Stimulated activated CD8-positive, alpha-beta memory T cell treated with anti-CD3 and anti-CD28 coated beads, Interleukin-2, amount 100 ng/mL, for 1 hour (primary cell): Measurements from ENCODE around the gene HEATR3.

ENCODE experiments used
- DNase-seq, 2 donors: peaks; one replicate each; pipeline ENCODE4 v3.0.0-alpha.2; 2020; ENCODE audit warnings: low read depth in 2 of 2

HEATR3 gene, protein sequence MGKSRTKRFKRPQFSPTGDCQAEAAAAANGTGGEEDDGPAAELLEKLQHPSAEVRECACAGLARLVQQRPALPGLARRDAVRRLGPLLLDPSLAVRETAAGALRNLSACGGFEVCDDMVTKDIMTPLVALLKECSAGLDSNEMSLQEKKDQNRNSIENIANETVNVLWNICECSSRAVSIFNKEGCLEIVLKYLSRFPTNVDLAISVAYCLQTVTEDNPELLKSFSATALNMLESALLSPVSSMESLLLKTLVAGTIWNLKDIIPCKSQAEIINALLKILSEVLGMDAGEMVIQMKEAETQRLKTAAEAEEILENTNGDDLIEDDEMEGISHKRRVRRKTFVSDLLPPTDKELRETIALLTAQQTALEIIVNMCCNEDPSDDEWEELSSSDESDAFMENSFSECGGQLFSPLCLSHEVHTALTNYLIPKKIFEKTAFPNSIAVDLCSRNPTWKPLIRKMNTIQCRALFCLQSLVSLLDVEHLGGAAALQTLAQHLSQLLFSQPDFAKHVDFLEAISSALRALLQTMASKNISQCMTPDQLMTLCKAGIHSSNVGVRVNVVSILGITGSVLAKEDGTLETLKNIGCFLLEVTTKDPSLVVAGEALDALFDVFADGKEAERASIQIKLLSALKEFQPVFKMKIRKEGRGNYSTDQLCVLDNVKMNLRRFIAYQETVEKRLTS

DNA sequence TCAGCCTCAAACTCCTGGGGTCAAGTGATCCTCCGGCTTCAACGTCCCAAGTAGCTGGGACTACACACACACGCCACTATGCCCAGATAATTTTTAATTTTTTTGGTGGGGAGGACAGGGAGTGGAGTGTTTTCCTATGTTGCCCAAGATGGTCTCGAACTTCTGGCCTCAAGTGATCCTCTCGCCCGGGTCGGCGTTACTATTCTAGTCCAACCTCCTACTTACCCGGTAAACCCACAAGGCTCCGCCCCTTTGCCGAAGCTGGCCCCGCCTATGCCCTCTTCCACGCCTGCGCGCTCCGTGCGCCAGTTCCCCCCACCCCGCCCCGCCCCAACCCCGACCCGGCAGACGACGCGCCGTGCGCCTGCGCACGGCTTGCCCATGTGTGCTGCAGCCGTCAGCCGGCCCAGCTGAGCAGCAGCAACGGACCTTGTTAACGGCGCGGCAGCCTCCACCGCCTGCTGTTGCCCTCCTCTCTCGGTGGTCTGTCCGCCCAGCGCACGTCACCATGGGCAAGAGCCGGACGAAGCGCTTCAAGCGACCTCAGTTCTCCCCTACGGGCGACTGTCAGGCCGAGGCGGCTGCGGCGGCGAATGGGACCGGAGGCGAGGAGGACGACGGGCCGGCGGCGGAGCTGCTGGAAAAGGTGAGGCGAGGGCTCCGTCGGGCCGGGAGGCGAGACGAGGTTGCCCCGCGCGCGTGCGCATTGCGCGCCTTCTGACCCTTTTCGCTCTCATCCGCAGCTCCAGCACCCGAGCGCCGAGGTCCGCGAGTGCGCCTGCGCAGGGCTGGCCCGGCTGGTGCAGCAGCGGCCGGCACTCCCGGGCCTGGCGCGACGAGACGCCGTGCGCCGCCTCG lies at the start of gene HEATR3:
Gene HEATR3 (plus strand): TSS at position 347 of the 858 bp plus-strand sequence. CDS start 162 bp downstream, at position 509.
- DNase-seq: peak; percentile 92 to 93

DNA sequence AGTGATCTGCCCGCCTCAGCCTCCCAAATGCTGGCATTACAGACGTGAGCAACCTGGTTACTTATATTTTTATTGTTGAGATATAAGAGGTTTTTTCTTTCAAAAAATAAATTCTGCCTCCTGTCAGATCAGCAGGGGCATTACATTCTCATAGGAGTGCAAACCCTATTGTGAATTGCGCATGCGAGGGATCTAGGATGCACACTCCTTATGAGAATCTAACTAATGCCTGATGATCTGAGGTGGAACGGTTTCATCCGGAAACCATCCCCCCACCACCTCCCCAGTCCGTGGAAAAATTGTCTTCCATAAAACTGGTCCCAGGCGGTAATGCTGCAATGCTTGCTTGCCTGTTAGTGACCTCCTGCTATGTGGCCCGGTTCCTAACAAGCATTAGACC lies 48.2 kb upstream of the HEATR3 start:
- no peak for DNase-seq

DNA sequence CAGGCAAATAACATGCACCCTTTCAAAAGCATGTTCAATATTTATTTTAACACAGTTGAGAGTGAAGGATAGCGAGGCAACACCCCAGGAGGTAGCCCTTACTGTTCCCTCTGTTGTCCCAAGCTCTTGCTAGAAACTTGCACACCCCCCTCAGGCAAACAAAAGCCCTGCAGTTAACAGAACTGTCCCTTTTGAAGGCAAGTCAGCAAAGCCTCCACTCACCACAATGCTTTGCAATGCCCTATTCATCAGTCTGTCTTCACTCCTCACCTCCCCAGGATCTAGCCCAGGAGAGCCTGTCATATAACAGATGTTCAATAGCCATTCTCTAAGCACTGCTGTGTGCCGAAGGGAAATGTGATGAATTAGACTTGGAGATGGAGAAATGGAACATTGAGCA lies 44.2 kb upstream of the HEATR3 start:
- DNase-seq: no peak

DNA sequence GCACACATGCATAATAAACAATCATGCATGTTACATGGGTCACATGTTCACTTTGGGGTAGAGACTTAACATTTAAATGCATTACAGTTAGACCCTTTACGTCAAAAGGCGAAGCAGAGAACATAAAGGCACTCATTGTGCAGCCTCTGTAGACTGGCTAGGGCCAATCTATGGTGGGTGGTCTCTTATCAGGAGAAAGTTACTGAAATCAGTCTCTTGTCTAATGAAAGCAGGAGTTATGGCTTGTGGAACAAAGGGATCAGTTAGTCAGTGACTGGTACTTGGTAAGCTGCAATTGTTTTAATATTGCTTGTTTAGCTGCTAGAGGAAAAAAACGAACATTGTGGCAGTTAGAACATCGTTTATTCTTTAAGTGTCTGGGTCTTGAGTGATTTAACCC lies 42.1 kb upstream of the HEATR3 start:
- no peak for DNase-seq

DNA sequence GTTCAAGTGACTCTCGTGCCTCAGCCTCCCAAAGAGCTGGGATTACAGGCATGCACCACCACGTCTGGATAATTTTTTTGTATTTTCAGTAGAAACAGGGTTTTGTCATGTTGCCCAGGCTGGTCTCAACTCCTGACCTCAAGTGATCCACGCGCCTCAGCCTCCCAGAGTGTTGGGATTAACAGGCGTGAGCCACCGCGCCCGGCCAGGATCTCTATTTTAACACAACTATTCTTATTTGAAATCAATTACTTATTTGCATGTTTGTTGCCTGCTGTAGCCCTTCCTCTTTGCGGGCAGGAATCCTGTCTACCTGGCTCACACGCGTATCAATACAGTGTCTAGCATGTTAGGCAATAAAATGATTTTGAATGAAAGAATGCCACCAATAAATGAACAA lies 41.6 kb upstream of the HEATR3 start:
- DNase-seq: no peak

DNA sequence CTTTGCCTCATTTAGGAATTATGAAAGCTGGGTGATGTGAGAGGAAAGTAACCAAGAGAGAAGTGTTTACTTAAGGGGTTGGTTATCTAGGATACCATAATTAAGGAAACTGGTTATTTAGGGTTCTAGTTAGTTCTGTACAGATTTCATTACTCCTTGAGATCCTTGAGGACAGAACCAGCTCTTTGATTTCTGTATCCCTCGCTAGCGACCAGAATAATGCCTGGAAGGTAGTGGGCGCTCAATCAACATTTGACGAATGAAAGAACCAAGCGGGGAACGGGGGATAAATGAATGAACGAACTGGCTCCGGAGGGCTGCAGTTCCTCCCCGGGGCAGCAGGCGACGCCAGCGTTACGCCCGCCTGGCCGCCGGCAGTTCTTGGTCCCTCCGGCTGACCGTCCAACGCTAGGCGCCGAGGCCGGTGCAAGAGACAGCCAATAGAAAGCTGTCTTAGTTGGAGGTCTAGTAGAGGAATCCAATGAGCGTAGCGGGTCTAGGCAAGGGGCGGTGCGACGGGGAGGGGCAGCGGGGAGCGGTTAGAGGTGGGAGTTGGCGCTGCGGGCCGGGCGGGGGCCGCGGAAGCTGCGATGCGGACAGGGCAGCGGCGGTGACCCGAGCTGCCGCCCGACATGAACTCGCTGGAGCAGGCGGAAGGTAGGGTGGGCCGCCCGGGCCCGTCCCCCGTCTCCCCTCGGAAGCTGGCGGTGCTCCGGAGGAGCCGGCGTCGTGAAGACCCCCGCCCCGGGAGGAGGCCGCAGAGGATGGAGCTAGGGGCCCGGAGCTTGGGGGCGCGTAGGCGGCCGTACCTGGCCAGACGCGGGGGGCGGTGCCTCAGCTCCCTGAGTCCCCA lies 40.9 kb upstream of the HEATR3 start, which contains the start of gene CNEP1R1:
Gene CNEP1R1 (plus strand): TSS at position 542 of the 853 bp plus-strand sequence. CDS start 91 bp downstream, at position 633.
- peak; percentile 83 to 86 for DNase-seq

DNA sequence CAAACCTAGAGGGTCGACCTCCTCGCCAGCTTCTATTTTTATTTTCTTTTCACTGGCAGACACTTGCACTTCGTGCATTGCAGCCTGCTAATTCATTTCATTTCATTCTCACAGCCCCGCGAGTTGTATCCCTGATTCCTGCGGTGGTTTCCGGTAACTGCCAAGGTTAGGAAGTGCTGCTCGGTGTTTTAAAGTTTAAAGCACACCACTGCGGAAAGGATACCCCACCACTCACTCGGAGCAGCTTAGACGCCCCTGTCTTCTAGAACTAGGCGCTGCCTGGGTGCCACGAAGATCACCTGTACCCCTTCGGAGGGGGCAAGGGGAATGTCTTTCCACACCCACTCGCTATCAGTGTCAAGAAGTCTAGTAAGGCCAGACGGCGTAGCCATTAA lies 40.2 kb upstream of the HEATR3 start:
- DNase-seq: peak; percentile 3 to 5

DNA sequence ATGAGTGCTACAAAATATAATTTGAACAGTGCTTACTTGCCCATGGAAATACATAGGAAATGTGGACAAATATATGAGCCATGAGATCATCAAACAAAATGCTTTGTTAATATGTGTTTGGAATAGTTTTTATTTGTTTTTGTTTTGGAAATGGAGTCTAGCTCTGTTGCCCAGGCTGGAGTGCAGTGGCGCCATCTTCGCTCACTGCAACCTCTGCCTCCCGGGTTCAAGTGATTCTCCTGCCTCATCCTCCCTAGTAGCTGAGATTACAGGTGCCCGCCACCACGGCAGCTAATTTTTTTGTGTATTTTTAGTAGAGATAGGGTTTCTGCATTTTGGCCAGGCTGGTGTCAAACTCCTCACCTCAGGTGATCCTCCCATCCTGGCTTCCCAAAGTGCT lies 37.9 kb upstream of the HEATR3 start:
- no peak for DNase-seq

DNA sequence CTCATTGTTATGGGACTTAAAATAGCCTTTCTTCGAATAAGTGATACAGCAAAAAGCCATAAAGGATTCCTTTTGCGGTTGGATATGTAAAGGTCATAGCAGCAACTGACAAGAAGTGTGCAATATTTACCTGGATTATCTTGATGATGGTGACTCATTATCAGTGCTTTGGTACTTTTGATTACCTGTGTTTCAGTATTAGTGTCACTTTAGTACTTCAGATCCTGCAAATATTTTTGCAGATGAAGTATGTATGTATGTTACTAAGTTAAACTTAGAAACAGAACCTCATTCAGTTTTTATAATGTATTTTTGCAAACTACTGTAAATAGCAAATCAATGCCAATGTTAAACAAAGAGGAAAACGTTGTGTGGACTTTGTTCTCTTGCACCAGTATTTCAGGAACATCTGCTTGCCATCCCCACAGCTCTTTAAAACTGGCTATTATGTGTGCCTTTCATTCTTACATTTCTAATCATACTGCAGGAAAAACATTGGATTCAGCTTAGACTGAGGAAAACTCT lies 30.2 kb upstream of the HEATR3 start:
- no peak for DNase-seq

DNA sequence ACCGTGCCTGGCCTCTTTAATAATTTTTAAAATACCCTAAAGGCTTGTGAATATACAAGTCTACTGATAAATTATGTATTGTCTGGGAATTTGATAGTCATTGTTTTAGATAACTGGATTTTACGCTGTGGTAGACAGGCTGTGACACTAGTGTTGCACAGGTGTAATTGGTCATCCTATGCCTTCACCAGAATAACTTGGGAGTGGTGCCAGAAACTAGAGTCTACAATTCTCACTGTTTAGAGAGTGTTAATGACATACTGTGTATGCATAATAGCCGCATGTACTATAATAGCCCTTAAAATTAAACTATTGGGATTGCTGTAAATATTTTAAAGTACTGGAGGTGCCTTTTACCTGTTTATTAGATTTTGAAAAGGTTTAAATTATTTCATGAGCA lies 29.3 kb upstream of the HEATR3 start:
- no peak for DNase-seq

DNA sequence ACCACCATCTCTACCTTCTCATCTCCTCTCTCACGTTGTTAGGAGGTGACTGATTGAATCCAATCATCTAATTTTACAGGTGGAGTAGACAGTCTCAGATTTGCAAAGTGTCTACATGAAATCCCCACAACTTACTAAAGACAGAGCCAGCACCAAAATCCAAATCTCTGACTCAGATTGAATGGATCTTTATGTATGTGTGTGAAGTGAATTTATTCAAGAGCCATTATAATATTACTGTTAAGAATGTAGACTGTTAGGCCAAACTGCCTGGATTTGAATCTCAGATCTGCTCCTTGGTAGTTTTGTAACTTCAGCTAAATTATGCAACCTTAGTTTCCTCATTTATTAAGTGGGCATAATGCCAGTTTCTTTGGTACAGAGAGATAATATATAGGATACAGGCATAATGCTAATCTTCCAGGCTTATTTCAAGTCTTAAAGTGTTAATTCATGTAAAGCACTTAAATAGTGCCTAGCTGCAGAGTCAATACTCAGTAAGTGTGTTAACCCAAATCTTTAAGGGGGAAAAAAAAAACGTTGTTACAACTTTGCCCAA lies 28.0 kb upstream of the HEATR3 start:
- DNase-seq: no peak

DNA sequence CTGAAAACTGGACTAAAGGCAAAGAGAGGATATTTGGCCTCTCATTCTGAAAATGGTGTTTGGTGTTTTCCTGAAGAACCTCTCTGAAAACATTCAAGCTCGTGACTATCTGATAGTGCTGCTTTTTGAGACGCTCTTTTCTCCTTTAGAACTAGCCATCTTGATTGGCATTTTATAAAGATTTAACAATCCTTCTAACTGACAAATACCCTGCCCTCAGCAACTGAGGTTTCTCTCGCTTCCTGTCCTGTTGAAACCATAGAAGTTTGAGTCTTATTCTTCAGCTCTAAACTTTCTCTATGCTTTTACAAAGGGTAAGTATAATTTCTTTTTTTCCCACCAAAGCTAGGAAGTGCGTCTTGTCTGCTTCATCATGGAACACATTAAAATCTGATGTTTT lies 27.5 kb upstream of the HEATR3 start:
- DNase-seq: no peak

DNA sequence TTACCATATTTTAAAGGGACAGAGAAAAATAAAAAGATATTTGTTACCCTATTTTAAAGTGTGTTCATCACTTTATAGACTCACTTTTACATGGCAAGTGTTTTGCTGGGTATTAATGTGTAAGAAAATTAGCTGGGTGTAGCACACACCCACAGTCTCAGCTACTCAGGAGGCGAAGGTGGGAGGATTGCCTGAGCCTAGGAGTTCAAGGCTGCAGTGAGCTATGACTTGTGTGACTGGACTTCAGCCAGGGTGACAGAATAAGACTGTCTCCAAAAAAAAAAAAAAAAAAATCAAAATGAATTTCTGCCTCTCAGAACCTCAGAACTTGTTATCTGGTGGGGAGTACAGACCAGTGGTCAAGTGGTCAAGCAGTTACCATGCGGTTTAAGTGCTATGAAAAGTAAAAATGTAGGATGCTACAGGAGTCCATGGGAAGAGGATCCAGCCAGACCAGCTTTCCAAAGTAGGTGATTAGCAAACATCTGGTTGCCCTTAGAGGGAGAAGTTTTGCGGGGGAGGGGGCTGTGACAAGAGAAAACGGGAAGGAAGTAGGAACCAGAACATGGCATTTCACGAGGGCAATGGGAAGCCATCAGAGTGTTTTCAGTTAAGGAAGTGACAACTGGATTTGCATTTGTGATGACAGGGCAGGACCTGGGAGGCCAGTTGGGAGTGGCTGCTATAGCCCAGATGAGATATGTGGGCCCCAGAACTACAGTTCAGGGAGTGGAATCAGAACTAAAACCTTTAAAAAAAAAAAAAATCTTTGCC lies 26.8 kb upstream of the HEATR3 start:
- DNase-seq: no peak

DNA sequence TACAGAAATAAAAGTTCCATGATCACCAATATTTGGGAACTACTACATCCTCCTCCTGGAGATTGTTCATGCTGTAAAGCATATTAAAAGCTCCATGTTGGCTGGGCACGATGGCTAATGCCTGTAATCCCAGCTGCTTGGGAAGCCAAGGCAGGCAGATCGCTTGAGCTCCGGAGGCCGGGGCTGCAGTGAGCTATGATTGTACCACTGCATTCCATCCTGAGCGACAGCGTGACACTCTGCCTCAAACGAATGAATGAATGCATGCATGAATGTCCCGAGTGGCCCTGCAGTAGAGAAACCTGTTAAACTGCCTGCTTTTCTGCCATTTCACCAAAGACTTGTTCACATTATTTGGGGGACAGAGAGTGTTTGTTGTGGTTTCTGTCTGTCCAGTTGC lies 25.8 kb upstream of the HEATR3 start:
- no peak for DNase-seq

DNA sequence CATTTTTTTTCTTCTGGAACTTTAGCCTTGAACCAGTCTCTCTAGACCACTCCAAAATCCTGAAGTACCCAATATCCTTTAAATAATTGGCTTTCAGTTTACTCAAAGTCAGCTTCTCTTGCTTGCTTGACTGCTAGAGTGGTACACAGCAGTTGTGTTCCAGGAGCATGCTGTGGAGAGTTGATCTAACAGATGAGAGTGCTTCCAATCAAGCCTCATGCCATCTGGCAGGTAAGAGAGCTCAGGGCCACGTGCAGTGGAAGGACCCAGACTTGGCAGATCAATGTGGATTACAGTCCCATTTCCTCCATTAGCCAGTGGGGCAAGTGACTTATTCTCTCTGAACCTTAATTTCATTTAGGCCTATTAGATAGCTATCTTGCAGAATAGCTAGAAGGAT lies 25.1 kb upstream of the HEATR3 start:
- DNase-seq: no peak

DNA sequence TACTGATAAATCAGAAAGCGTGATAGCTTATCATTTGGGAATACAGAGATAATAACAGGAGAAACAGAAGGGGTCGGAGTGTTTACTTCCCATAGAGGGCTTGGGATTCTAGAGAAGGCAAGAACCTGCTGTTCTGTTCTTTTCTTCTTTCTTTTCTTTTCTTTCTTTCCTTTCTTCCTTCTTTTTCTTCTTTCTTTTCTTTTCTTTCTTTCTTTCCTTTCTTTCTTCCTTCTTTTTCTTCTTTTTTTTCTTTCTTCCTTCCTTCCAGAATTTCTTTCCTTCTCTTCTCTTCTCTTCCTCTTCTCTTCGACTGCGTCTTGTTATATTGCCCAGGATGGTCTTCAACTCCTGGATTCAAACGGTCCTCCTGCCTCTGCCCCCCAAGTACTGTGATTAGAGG lies 22.4 kb upstream of the HEATR3 start:
- DNase-seq: no peak

DNA sequence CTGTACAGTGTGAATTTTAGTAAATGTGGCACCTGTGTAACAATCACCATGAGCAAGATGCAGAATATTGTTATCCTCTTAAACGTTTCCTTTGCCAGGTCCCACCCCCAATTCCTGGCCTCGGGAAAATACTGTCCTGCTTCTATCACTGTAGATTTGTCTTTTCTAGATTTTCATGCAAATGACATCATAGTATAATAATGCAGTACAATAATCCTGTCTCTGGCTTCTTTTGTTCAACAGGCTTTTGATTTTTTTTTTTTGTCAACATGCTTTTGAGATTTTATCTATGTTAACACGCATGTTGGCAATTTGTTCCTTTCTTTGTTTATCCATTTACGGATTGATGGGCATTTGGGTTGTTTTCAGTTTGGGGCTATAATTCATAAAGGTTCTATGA lies 20.4 kb upstream of the HEATR3 start:
- DNase-seq: no peak

DNA sequence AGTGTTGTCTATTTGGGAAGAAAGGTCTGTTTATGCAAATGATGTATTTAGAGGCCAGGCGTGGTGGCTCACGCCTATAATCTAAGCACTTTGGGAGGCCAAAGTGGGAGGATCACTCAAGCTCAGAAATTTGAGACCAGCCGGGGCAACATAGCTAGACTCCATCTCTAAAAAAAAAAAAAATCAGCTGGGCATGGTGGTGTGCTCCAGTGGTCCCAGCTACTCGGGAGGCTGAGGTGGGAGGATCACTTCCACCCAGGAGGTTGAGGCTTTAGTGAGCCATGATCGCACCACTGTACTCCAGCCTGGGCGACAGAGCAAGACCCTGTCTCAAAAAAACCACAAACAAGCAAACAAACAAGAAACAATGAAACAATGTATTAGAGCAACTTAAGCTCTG lies 18.9 kb upstream of the HEATR3 start:
- no peak for DNase-seq

DNA sequence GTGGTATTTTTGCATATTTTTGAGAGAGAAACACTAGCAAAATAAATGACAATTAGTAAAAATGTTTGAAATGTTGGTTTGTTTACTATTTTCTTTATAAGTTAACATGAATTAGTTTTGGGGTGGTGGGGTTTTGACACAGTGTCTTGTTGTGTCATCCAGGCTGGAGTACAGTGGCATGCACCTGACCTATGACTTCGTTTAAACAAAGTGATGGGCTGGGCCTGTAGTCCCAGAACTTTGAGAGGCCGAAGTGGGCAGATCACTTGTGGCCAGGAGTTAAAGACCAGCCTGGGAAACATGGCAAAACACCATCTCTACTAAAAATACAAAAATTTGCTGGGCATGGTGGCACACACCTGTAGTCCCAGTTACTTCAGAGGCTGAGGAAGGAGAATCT lies 17.9 kb upstream of the HEATR3 start:
- no peak for DNase-seq

DNA sequence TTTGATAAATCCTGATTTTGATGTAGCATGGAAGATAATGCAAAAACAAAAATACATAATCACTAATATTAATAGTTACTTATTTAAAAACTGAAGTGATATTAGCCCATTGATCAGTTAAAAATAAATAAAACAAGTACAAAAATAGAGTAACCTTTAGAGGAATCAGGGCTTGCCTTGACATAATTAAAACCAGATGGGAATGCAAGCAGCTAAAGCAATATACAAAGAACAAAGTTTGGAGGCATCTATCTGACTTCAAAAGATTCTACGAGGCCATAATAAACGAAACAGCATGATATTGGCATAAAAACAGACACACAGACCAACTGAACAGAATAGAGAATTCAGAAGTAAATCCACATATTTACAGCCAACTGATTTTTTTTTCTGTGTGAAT lies 15.0 kb upstream of the HEATR3 start:
- DNase-seq: no peak
